Thyroid gland (tissue), 4 donors: ENCODE results near the gene PRCP. TPM values are rescaled to one million over a fixed set of nuclear protein-coding genes. Genes with fewer than 3 reads are reported as not detected.

Experiments
- DNase-seq, 2 donors: peaks; one replicate each; pipeline ENCODE4 v3.0.0-alpha.2; 2019
- H3K27ac ChIP-seq, 3 donors: fragments of 200-600 bp; sonication (generic); 1 replicate in 2 of 3; 2 replicates in 1 of 3; pipeline ENCODE4 v1.5.1; 2016 to 2019; ENCODE audit warnings: mild to moderate bottlenecking in 1 of 3, moderate library complexity in 1 of 3
- H3K27me3 ChIP-seq: fragments of 200-600 bp; sonication (generic); one replicate; pipeline ENCODE4 v1.5.1; 2019
- H3K36me3 ChIP-seq, 2 donors: fragments of 200-600 bp; sonication (generic); one replicate each; pipeline ENCODE4 v1.5.1; 2016 to 2019
- H3K4me1 ChIP-seq, 2 donors: fragments of 200-600 bp; sonication (generic); one replicate each; pipeline ENCODE4 v1.5.1; 2017 to 2019
- H3K4me3 ChIP-seq, 3 donors: fragments of 200-600 bp; sonication (generic); replicated peaks in 1 of 3; 1 replicate in 2 of 3; 2 replicates in 1 of 3; pipeline ENCODE4 v1.5.1; 2016; ENCODE audit warnings: mild to moderate bottlenecking in 1 of 3
- H3K9me3 ChIP-seq: fragments of 200-600 bp; sonication (generic); one replicate; pipeline ENCODE4 v1.5.1; 2017
- POLR2A ChIP-seq, 2 donors: fragments of 450-650 bp; IDR thresholded peaks; one replicate each; pipeline ENCODE4 v1.6.1; 2017; ENCODE audit warnings: antibody characterized with exemption in 2 of 2, mild to moderate bottlenecking in 2 of 2, moderate library complexity in 1 of 2
- WGBS, 2 donors: methylation state at CpG; one replicate each; pipeline ENCODE4 v1.1.5; 2017; 5-methylcytosine and 5-hydroxymethylcytosine counted together
- intact Hi-C: fragments of 100-400 bp; cut with DNase I; formaldehyde crosslinking; loops from one replicate; pipeline ENCODE4 v1.15.1; 2023
- total RNA-seq, 4 donors: library from RNA; depleted of rRNA; stranded (reverse); fragments of >200 nt; gene quantifications; one replicate each; pipeline ENCODE4 v1.2.3, GENCODE V29; 2016
- TF ChIP-seq, protein P1 (sequence below), 6 experiments: fragments of 200-600 bp in 3 of 6; fragments of 450-650 bp in 3 of 6; sonication (generic) in 3 of 6; IDR thresholded peaks; one replicate each; pipeline ENCODE4 v1.5.1; 2016 to 2019; ENCODE audit warnings: antibody characterized with exemption in 6 of 6, mild to moderate bottlenecking in 2 of 6, inconsistent platforms in 1 of 6, moderate library complexity in 1 of 6

PRCP gene
- total RNA-seq, 4 donors from 2014 or later, result 59.1 to 122 (median 81.1) TPM

DNA sequence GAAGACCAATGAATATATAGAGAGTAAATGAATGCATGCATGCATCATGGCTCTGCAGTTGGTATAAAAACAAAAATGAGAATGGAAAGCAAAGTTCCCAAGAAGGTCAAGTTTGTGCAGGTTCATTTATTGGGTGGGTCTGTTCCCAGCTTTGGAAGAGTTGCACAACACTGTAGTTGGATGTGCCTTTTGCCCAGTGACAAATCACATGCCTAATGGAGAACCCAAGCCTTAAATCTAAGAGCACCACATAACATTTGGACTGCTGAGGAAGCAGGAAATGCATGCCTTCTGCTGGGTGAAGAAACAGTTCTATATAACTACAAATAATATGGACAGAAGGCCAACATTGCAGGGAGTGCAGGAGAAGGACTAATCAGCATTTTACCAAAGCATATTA is 30.6 kb downstream of the PRCP start:
- no peak for TF ChIP-seq POLR2A (IDR thresholded peaks at IDR 0.05)
- TF ChIP-seq, protein P1, sequence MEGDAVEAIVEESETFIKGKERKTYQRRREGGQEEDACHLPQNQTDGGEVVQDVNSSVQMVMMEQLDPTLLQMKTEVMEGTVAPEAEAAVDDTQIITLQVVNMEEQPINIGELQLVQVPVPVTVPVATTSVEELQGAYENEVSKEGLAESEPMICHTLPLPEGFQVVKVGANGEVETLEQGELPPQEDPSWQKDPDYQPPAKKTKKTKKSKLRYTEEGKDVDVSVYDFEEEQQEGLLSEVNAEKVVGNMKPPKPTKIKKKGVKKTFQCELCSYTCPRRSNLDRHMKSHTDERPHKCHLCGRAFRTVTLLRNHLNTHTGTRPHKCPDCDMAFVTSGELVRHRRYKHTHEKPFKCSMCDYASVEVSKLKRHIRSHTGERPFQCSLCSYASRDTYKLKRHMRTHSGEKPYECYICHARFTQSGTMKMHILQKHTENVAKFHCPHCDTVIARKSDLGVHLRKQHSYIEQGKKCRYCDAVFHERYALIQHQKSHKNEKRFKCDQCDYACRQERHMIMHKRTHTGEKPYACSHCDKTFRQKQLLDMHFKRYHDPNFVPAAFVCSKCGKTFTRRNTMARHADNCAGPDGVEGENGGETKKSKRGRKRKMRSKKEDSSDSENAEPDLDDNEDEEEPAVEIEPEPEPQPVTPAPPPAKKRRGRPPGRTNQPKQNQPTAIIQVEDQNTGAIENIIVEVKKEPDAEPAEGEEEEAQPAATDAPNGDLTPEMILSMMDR (IDR thresholded peaks at IDR 0.05), result no peak
- no peak for DNase-seq
- Histone ChIP-seq H3K27ac (no peak overlapping the region), H3K9me3 (no peaks in the 10 kb centered on the region), H3K4me1 (peaks cover 3 to 9% of the 10 kb centered on the region in 2 donors), H3K27me3 (no peaks in the 10 kb centered on the region), H3K4me3 (no peak overlapping the region), H3K36me3 (no peaks in the 10 kb centered on the region)
- intact Hi-C loops, result loop anchor here (5.0 kb wide), 1 partner anchor 142 kb away; no protein-coding TSS in a partner anchor

DNA sequence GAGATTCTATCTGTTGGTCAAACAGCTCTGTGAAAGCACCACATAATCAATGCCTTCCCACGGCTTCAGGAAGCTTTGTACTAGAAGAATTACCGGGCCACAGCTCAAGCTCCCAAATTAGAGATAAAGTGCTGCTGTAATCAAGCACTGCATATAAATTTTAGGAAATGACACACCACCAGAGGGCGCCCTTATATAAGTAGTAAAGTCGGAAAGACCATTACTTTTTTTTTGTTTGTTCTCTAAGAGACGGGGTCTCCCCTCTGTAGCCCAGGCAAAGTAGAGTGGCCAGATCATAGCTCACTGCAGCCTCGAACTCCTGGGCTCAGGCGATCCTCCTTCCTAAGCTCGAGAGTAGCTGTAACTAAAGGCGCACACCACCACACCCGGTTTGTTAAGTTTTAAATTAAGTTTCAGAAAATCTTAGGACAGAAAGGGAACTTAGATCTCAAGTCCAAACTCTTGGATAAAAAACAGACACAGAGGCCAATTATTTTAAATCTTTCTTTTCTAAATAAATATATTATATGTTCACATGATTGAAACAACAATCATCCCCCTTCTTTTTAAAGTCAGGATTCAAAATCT is 32.6 kb downstream of the PRCP start:
- Histone ChIP-seq H3K4me3 (no peak overlapping the region), H3K4me1 (peaks cover 15 to 19% of the 10 kb centered on the region in 2 donors), H3K36me3 (no peaks in the 10 kb centered on the region), H3K27me3 (no peaks in the 10 kb centered on the region), H3K27ac (no peak overlapping the region), H3K9me3 (no peaks in the 10 kb centered on the region)
- WGBS, 2 donors, result 13 to 17% methylated on average over 10 of the region's 10 CpGs
- DNase-seq, result peak; percentile 77 to 83
- intact Hi-C loops, result loop anchor here (5.0 kb wide), 1 partner anchor 140 kb away; no protein-coding TSS in a partner anchor
- TF ChIP-seq, protein P1 (IDR thresholded peaks at IDR 0.05), result peak in 5 of 6 experiments; percentile 58 to 71 (median 63)
- TF ChIP-seq POLR2A (IDR thresholded peaks at IDR 0.05), result no peak

GRCh38 chr11:82865841-82866240 is 34.4 kb downstream of the PRCP start:
- DNase-seq, result no peak
- Histone ChIP-seq H3K9me3 (no peaks in the 10 kb centered on the region), H3K36me3 (no peaks in the 10 kb centered on the region), H3K4me3 (no peak overlapping the region), H3K27me3 (no peaks in the 10 kb centered on the region), H3K4me1 (peaks cover 15 to 19% of the 10 kb centered on the region in 2 donors), H3K27ac (no peak overlapping the region)
- TF ChIP-seq, protein P1 (IDR thresholded peaks at IDR 0.05), result no peak
- TF ChIP-seq POLR2A (IDR thresholded peaks at IDR 0.05), result no peak
- 87% methylated on average over 2 of the region's 2 CpGs for WGBS, 2 donors
- intact Hi-C loops, result loop anchor here (5.0 kb wide), 1 partner anchor 139 kb away; no protein-coding TSS in a partner anchor

DNA sequence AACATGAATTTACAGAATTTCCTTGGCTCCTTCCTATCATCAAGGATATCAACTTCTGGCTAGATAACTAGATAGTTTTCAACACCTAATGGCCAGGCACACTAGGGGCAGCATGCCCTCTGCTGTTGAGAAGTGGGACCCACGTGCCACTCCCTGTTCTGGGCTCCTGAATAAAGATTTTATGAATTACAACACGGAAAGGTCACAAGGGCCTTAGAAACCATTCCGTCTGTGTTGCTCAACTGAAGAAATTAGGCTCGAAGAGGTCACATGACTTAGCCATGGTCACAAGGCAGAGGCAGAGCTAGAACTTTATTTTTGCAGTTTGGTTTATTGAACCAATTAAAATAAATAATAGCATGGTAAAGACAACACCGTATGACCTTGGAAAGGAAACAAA is 36.0 kb downstream of the PRCP start:
- H3K4me1 ChIP-seq, result peaks cover 12% of the 10 kb centered on the region in 2 donors
- H3K27ac ChIP-seq, result peak overlapping the region; percentile 1 to 60 (median 7)
- no peaks in the 10 kb centered on the region for H3K36me3 ChIP-seq
- 19 to 23% methylated on average over 5 of the region's 5 CpGs for WGBS, 2 donors
- H3K4me3 ChIP-seq, result no peak overlapping the region
- H3K9me3 ChIP-seq, result no peaks in the 10 kb centered on the region
- no peaks in the 10 kb centered on the region for H3K27me3 ChIP-seq
- TF ChIP-seq, protein P1 (IDR thresholded peaks at IDR 0.05), result peak in 4 of 6 experiments; percentile 36 to 62 (median 61)
- no peak for TF ChIP-seq POLR2A (IDR thresholded peaks at IDR 0.05)
- peak; percentile 69 to 70 for DNase-seq
- intact Hi-C loops, result loop anchor here (5.0 kb wide), 1 partner anchor 147 kb away; no protein-coding TSS in a partner anchor

- 96 to 97% methylated on average over 2 of the region's 2 CpGs for WGBS, 2 donors
- TF ChIP-seq POLR2A (IDR thresholded peaks at IDR 0.05), result no peak
- TF ChIP-seq, protein P1 (IDR thresholded peaks at IDR 0.05), result no peak
- Histone ChIP-seq H3K36me3 (no peaks in the 10 kb centered on the region), H3K4me3 (no peak overlapping the region), H3K9me3 (no peaks in the 10 kb centered on the region), H3K27me3 (no peaks in the 10 kb centered on the region), H3K4me1 (peaks cover 12 to 20% of the 10 kb centered on the region in 2 donors), H3K27ac (peak overlapping the region in 1 of 3 donors; percentile 60)
- intact Hi-C loops, result loop anchor here (5.0 kb wide), 1 partner anchor 146 kb away; no protein-coding TSS in a partner anchor
- no peak for DNase-seq
Observed at GRCh38 chr11:82863209-82863608, 37.0 kb downstream of the PRCP start.
